GM10847 (cell line): ENCODE measurements around the gene PRSS3.
A peak's percentile ranks its signal among the peaks of the same experiment; 100 is the strongest.

Source experiments
- POLR2A ChIP-seq: IDR thresholded peaks from 2 replicates; pipeline ENCODE4 v1.6.1; 2011; ENCODE audit not compliant: insufficient read length; ENCODE audit errors: extremely low read depth

The PRSS3 gene

DNA sequence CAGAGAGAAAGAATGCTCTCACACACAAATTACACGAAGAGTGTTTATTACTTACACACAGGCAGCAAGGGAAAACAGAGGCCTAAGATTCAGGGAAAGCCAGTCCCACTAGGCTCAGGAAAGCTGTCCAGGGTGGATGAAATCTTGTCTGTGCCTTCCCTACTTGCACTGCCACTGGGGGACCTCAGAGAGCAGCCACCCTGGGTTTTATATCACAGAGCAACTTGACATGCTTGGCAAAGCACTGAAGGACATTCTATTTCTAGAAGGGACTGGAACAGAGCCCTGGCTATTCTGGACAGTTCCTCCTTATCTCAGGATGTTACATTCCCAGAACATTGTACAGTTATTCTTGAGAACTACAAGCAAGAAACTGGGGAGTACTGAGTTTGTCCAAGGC, 7.5 kb upstream of the PRSS3 start:
- no peak for TF ChIP-seq POLR2A

GRCh38 chr9:33791117-33791516, 4.2 kb upstream of the PRSS3 start:
- no peak for TF ChIP-seq POLR2A

DNA sequence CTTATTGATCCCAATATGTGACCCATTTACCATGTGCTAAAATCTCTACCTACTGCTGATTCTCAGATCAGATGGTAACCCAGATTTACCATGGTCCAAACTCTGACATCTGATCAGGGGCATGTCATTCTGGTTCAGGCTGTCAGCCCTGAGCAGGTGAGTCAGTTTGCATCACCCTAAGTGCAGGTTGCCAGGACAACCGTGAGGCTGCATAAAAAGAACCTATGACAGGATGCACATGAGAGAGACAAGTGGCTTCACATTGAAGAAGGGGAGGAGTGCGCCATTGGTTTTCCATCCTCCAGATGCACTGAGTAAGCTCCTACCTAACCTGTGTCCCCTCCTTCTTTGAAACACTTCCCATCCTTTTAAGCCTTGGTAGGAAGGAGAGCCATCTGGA, 801 bp upstream of the PRSS3 start:
- TF ChIP-seq POLR2A = no peak

DNA sequence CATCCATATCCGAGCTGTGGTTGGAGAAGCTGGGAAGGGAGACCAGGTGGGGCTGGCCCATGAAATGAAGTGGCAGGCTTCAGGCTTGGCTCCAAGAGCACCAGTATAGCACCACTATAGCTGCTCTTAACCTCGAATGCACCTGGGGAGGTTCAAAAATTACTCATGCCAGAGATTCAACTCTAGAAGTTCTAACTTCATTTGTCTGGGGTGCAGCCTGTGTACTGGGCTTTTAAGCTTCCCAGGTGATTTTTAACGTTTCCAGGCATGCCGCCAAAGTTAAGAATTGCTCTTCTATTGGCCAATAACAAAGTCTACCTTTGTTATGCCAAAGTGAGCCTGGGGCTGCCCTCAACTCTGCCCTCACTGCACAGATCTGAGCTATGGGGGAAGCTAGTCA, 458 bp downstream of the PRSS3 start:
- TF ChIP-seq POLR2A = no peak

DNA sequence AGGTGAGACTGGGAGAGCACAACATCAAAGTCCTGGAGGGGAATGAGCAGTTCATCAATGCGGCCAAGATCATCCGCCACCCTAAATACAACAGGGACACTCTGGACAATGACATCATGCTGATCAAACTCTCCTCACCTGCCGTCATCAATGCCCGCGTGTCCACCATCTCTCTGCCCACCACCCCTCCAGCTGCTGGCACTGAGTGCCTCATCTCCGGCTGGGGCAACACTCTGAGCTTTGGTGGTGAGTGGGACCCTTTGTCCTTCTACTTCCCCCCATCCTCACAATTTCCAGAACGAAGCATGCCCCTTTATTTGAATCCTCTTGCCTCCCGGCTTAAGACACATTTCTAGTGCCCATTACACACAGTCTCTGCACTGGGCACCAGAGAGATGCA, 2.5 kb downstream of the PRSS3 start:
- TF ChIP-seq POLR2A = no peak

DNA sequence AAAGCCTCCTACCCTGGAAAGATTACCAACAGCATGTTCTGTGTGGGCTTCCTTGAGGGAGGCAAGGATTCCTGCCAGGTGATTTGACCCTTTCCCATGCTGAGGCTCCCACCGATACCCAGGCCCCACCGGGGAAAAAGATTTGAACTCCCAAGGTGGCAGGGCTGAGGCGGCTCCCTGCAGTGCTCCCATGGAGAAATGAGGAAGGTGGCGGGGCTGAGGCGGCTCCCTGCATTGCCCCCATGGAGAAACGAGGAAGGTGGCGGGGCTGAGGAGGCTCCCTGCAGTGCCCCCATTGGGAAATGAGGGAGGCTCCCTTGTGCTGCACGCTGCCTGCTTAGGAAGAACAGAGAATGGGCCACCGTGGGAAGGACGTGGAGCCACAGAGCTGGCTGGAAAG, 3.2 kb downstream of the PRSS3 start:
- TF ChIP-seq POLR2A = no peak

GRCh38 chr9:33799928-33800704, 4.8 kb downstream of the PRSS3 start:
- TF ChIP-seq POLR2A = no peak

DNA sequence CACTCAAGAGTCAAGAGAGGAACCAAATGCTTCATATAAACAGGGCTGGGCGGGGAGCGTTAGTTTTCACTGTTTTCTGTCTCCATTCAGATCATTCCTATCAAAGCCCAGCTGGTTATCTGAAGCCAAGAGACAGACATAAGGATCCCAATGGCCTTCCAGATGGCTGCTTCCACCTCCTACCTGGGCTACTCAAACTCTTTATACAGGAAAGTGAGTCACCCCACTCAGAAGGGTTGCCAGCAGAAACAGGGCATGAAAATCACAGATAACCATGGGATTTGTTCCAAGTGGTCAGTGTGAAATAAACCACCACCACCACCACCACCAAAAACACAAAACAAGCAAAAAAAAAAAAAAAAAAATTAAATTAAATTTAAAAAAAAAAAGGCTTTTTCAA, 5.5 kb downstream of the PRSS3 start:
- no peak for TF ChIP-seq POLR2A

DNA sequence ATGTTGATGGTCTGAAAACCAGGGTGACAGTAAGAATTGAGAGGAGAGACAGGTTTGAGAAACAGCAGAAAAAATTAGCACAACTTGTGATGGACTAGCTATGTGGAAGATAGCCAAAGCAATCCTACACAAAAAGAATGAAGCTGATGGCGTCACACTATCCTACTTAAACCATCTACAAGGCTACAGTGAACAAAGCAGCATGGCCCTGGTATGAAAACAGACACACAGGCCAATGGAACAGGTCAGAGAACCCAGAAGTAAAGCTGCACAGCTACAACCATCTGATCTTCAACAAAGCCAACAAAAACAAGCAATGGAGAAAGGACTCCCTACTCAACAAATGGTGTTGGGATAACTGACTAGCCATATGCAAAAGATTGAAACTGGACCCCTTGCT, 14.1 kb downstream of the PRSS3 start:
- TF ChIP-seq POLR2A = no peak

DNA sequence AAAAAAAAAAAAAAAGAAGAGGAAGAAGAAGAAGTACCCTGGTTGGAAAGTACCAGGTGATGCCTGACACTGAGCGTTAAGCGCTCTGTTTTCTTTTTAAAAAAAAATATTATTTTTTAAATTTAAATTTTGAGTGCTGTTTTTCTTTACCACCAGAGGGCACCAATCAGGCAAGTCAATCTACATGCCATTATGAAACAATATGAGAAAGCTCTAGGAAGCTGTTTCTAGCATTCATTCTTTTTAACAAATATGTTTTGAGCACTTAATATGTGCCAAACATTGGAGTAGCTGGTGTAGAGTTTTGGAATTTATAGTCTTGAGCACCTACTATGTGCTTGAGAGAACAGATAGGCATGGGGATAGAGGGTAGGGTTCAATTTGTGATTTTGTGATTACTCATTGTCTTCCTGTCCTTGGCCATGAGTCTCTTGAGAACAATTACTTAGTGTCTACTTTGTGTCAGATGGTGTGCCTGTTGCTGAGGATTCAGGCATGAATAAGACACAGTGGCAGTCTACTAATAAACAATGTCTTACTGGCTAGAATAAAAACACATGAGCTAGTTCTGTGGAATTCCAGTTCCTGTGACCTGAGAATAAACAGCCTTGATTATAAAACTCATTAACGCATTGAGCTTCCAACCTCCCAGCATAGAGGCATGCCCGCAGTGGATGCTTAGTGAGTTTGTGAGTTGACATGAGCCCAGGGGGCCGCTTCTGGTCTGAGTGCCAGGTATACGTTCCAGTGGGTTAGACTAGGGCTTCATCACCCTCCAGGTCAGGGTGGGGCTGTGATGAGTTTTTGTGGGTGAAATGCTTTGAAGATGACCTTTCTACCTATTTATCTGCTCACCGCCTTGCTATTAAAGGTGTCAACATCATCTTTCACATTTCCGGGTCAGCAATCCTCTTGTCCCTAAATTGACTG, 18.6 kb downstream of the PRSS3 start:
- no peak for TF ChIP-seq POLR2A

- TF ChIP-seq POLR2A = no peak
Observed at GRCh38 chr9:33815781-33816180, 20.4 kb downstream of the PRSS3 start.

DNA sequence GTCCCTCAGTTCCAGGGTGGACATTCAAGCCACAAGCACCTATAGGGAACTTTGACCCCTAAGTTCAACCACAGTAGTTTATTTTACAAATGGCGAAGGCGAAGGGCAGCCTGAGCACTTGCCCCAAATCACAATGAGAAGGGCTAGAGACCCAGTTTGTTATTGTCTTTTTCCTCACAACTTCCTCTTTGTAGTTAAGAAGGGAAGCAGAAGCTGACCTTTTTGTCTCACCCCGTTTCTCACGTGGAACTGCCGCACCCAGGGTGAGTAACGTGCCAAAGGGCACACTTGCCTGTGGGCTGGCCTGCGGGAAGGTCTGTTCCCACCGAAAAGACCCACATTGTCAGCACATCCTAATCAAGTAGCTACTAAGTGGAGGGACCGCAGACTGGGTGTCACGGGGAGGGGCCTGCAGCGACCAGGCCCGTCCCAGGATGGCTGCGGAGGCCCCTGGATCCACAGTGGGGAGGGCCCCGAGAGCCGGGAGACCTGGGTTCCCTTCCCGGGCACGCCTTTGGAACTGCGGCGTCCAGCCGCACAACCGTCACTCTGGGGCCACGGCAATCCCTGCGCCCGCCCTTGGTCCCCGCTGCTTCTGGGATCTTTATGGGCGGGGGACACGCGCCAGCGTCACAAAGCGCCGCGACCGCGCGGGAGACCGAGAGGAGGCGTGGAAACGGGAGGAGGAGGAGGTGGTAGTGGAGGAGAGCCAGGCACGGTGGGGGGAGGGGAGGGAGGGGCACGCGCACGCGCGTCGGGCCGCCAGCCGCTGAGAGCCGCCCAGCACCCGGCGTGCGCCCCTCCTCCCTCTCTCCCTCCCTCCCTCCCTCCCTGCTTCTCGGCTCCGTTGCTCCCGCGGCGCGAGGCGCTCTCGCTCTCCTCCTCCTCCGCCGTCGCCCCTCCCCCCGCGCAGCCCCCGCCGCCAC, 21.2 kb downstream of the PRSS3 start, which contains the start of gene UBE2R2:
UBE2R2 (plus strand) TSS at position 834 of the 926 bp plus-strand sequence. CDS start 598 bp downstream, outside the sequence.
- TF ChIP-seq POLR2A = peak; percentile 70

DNA sequence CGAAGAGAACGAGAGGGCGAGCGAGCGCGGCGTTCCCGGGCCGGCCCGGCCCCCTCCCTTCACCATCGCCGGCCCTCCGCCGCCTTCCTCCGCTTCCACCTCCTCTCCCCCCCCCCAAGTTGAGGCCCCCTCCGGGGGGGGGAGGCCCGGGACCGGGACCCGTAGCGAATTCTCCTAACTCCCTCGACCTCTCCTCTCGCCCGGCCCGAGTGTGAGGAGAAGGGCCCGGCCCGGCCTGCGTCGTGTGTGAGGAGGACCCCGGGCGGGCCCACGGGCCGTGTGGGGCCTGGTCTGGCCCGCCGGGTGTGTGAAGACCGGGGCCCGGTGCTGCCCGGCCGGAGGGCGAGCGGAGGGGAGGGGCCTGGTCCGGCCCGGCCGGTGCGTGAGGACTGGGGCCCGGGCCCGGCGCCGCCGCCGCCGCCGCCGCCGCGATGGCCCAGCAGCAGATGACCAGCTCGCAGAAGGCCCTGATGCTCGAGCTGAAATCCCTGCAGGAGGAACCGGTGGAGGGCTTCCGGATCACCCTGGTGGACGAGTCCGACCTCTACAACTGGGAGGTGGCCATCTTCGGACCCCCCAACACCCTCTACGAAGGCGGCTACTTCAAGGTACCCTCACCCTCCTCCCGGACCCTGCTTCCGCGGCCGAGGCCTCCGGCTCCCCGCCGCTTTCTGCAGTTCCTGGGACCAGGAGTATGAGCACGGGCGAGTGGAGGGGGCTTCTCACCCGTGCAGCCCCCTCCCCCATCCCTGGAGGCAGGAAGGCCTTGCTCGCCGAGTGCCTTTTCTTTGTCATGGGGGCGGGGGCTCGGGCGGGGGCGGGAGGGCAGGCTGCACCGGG, 22.2 kb downstream of the PRSS3 start:
- TF ChIP-seq POLR2A = no peak

- TF ChIP-seq POLR2A = no peak
Observed at GRCh38 chr9:33818167-33818846, 22.9 kb downstream of the PRSS3 start.
